HG03095 (cell line): Measurements from ENCODE around the gene ELMOD1.

ENCODE experiments used
- ATAC-seq: cut with Tn5 transposase; IDR thresholded peaks from one replicate; pipeline ENCODE4 v1.9.1; 2021; ENCODE audit warnings: moderate library complexity; ENCODE audit not compliant: unreplicated experiment

ELMOD1 gene

DNA sequence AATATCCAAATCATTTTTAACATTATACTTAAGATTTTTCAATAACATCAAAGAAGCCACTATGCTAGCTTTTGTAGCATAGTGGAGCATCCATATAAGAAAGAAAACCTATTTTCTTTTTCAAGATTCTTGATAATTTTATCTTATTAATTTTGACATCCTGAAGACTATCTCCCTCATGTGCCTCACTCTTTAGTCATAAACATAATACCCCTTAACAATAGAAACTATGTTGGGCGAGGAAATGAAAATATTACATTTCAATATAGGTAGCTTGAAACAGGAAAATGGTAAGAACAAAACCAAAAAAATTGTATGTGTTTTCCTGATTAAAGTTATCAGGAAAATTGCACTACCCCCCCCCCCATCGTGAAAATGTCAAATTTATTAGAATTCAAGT lies 40.1 kb downstream of the ELMOD1 start:
- no peak for ATAC-seq

DNA sequence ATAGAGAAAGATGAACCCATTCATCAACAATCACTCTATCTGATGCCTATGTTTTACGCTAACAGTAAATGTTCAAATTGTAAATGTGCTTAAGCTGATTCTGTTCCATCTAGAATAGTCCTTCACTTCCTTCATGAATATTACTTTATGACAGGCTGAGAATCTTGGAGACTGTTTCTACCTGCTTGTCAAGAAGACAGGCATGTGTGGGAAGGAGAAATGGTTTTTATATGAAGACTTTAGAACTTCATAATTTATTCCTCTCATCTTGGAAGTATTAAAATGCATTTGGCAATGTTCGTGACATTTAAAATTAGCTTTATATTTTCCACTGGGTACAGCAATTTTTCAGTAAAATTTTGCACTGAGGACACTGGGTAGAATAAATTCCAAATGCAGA lies 41.0 kb downstream of the ELMOD1 start:
- no peak for ATAC-seq

- ATAC-seq: no peak
Observed at GRCh38 chr11:107646783-107647182, 55.8 kb downstream of the ELMOD1 start.

GRCh38 chr11:107648242-107648641 lies 57.3 kb downstream of the ELMOD1 start:
- ATAC-seq: no peak

GRCh38 chr11:107651672-107652071 lies 60.7 kb downstream of the ELMOD1 start:
- ATAC-seq: no peak

DNA sequence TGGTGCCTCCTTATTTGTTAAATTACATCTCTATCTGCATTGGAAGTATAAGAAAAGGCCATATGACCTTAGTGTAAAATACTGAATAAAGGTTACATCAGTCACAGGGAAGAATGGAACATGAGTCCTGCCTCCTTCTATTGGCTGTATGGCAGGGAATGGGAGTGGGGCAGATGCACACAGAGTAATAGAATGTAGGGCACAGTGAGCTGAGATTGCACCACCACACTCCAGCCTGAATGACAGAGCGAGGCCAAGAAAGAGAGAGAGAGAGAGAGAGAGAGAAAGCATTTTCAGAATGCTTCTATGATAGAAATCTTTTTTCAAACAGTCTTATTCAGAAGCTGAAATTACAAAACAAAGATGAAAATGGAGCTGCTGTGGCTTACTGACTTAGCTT lies 62.1 kb downstream of the ELMOD1 start:
- ATAC-seq: no peak

- no peak for ATAC-seq
Observed at GRCh38 chr11:107655602-107656001, 64.7 kb downstream of the ELMOD1 start.

GRCh38 chr11:107659310-107659709 lies 68.4 kb downstream of the ELMOD1 start:
- no peak for ATAC-seq

DNA sequence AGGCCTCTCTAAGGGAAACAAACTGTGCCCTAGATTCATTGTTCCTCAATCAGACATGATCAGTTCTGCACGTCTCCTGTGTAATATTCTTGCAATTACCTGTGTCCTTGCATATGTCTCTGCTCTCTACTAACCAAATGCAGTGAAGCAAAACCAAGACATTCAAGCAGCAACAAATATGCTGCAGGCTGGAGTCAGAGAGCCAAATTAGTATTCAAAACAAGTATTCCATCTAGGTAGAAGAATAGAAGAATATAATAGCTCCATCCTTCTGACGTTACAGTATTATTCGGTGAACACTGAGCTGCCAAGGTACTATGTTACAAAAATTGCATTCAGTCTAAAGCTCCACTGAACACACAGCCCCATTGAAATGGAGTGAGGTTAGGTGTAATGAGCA lies 69.1 kb downstream of the ELMOD1 start:
- ATAC-seq: no peak

DNA sequence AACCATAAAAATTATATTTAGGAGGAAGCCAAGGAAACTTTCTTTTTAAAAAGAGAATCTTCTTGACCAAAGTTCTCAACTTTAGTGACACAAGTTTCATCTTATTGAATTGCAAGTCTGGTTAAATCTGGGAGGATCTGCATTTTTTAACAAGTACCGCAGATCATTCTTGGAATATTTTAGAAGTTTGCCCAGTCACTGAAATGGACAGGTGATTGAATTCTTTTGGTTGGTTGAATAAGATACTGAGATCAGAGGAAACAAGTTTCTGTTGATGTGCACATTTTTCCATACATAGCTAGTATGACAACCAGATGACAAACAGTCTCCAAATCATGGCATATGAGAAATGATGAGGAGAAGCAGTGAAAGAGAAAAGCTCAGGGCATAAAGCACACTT lies 70.7 kb downstream of the ELMOD1 start:
- no peak for ATAC-seq

- no peak for ATAC-seq
Observed at GRCh38 chr11:107665018-107665417, 74.1 kb downstream of the ELMOD1 start.

DNA sequence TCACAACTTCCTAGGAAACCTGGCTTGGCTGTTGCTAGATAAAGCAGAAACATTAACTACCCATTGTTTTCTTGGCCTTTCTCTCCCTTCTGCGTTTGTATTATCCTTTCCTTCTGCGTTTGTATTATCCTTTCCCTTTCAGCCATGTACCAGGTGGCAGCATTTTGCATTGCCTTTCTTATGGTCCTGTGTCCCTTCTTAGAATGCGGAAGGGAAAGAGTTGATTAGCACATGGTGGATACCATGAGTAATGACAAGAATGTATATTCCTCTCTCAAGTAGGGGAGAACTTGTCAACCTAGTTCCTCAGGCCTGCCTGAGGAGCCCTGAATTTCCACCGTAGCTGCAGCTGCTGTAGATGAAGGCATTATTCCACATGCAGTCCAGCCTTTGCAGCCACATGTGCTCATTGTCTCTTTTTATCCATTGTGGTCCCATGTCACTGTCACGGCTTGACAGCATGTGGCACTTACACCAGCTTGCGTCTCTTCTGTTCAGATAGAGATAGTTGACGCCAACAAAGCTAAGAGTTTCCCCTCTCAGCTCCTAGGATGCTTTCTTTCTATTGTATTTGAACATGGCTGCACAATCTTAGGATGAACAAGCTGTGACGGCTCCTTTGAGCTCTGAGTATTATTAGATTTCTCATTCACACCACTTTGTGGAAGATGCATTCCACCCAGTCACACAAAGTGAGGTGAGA lies 76.1 kb downstream of the ELMOD1 start:
- no peak for ATAC-seq

GRCh38 chr11:107669191-107669740 lies 78.3 kb downstream of the ELMOD1 start:
- ATAC-seq: no peak

- no peak for ATAC-seq
Observed at GRCh38 chr11:107669893-107670601, 79.1 kb downstream of the ELMOD1 start.

GRCh38 chr11:107675902-107676301 lies 85.0 kb downstream of the ELMOD1 start:
- no peak for ATAC-seq

- ATAC-seq: no peak
Observed at GRCh38 chr11:107676336-107677057, 85.5 kb downstream of the ELMOD1 start.

- no peak for ATAC-seq
Observed at GRCh38 chr11:107677924-107678631, 87.1 kb downstream of the ELMOD1 start.

DNA sequence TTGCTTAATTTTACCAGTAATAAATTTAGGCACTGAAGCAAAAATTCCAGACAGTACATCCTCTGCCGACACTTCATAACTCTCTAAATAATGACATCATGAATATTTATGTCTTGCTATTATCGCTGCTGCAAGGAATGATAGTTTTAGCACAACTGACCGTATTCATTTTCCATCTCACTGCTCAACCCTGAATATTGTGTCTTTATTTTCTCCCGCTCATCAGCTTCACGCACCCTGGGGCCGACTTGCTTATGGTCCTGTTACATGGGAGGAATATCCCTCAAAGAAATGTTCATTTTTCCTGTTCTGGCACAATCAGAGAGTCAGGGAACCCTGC lies 87.7 kb downstream of the ELMOD1 start:
- ATAC-seq: no peak

GRCh38 chr11:107679255-107680024 lies 88.5 kb downstream of the ELMOD1 start:
- no peak for ATAC-seq

DNA sequence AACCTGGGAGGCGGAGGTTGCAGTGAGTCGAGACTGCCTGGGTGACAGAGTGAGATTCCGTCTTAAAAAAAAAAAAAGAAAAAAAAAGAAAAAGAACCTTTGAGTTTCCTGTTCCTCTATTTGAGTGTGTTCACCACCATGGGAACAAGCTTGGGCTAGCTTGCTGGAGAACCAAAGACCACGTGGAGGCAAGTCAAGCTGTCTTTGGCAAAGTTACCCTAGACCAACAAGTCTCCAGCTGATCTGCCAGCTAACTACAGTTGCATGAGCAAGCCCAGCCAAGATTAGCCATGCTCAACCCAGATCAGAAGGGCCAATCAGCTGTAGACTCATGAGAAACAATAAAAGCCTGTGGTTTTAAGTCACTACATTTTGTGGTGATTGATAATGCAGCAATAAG lies 91.2 kb downstream of the ELMOD1 start:
- ATAC-seq: no peak
